GM19463 (cell line): ENCODE results near the gene CD163L1.
"Not testable (repeated sequence)": the region's sequence is repeated elsewhere in the genome, so short reads cannot be mapped to it uniquely, and the experiment has no call there.

Experiments
- ATAC-seq: cut with Tn5 transposase; IDR thresholded peaks from one replicate; pipeline ENCODE4 v1.9.1; 2021; ENCODE audit warnings: mild to moderate bottlenecking, moderate library complexity; ENCODE audit not compliant: unreplicated experiment

CD163L1 gene

GRCh38 chr12:7337790-7338189 lies 106.2 kb downstream of the CD163L1 start:
- not testable (repeated sequence) for ATAC-seq

GRCh38 chr12:7327918-7328317 lies 116.0 kb downstream of the CD163L1 start:
- ATAC-seq: no peak

- no peak for ATAC-seq
Measured at GRCh38 chr12:7324176-7324575, 119.8 kb downstream of the CD163L1 start.

GRCh38 chr12:7322599-7322998 lies 121.4 kb downstream of the CD163L1 start:
- no peak for ATAC-seq

GRCh38 chr12:7321624-7322023 lies 122.3 kb downstream of the CD163L1 start:
- ATAC-seq: no peak

- no peak for ATAC-seq
Measured at GRCh38 chr12:7319930-7320329, 124.0 kb downstream of the CD163L1 start.

- ATAC-seq: no peak
Measured at GRCh38 chr12:7310070-7310469, 133.9 kb downstream of the CD163L1 start.
